HL-60 (cell line): ENCODE measurements around the gene ATAD2B.

Experiments
- DNase-seq, 2 experiments: peaks; one replicate each; pipeline ENCODE4 v3.0.0-alpha.2; 2010 to 2020; ENCODE audit warnings: low read depth in 1 of 2, low spot score in 1 of 2
- H3K27ac ChIP-seq: fragments of 250-450 bp; sonication (Bioruptor Pico); replicated peaks from 2 replicates; pipeline ENCODE4 v1.5.1; 2020; ENCODE audit warnings: mild to moderate bottlenecking, moderate library complexity
- H3K27me3 ChIP-seq: fragments of 250-450 bp; sonication (Bioruptor Pico); 2 replicates; pipeline ENCODE4 v1.5.1; 2021; ENCODE audit warnings: mild to moderate bottlenecking, moderate library complexity; ENCODE audit not compliant: insufficient read depth, poor library complexity, severe bottlenecking
- H3K4me3 ChIP-seq: replicated peaks from 2 replicates; pipeline ENCODE4 v1.5.1; 2011; ENCODE audit warnings: mild to moderate bottlenecking, control low read depth, low read length; ENCODE audit not compliant: insufficient read depth
- GABPA ChIP-seq: IDR thresholded peaks from 2 replicates; pipeline ENCODE4 v1.6.1; 2012; ENCODE audit warnings: low read depth
- POLR2AphosphoS5 ChIP-seq: IDR thresholded peaks from 2 replicates; pipeline ENCODE4 v1.6.1; 2012; ENCODE audit warnings: low read depth
- SPI1 ChIP-seq: IDR thresholded peaks from 2 replicates; pipeline ENCODE4 v1.6.1; 2012; ENCODE audit warnings: low read depth, mild to moderate bottlenecking, borderline replicate concordance
- TF ChIP-seq, protein P1 (sequence below): IDR thresholded peaks from one replicate; pipeline ENCODE4 v1.5.1; 2011; ENCODE audit warnings: low read length, control low read depth, inconsistent platforms; ENCODE audit not compliant: insufficient read depth
- TF ChIP-seq, protein P2 (sequence below): IDR thresholded peaks from 2 replicates; pipeline ENCODE4 v1.6.1; 2012; ENCODE audit warnings: low read depth; ENCODE audit not compliant: insufficient replicate concordance

Gene ATAD2B

DNA sequence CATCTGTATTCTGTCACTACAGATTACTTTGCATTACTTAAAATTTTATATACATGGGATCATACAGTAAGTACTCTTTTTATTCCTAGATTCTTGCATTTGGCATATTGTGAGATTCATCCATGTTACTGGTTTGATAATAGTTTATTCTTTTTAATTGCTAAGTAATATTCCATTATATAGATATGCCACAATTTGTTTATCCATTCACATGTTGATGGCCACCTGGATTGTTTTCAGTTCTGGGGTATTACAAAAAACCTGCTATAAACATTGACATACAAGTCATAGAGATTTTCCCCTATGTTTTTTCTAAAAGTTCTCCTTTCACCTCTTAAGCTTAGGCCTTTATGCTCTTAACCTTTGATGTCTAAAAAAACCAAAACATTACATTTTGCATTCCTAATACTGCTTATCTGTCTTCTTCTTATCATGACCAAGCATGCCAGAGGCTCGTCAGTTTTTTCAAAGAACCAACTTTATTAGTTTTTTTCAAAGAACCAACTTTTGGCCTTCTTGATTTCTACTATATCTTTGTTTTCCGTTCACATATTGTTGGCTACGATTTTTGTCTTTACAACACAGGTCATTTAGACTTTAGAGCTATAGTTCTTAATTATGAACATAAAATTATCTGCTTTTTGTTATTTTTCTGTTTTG lies 86.9 kb downstream of the ATAD2B start:
- no peak for DNase-seq
- no peak overlapping the region for H3K27ac ChIP-seq
- no peak overlapping the region for H3K4me3 ChIP-seq
- no peaks in the 10 kb centered on the region for H3K27me3 ChIP-seq
- TF ChIP-seq POLR2AphosphoS5 = no peak
- no peak for TF ChIP-seq GABPA
- no peak for TF ChIP-seq SPI1
- TF ChIP-seq, protein P1, sequence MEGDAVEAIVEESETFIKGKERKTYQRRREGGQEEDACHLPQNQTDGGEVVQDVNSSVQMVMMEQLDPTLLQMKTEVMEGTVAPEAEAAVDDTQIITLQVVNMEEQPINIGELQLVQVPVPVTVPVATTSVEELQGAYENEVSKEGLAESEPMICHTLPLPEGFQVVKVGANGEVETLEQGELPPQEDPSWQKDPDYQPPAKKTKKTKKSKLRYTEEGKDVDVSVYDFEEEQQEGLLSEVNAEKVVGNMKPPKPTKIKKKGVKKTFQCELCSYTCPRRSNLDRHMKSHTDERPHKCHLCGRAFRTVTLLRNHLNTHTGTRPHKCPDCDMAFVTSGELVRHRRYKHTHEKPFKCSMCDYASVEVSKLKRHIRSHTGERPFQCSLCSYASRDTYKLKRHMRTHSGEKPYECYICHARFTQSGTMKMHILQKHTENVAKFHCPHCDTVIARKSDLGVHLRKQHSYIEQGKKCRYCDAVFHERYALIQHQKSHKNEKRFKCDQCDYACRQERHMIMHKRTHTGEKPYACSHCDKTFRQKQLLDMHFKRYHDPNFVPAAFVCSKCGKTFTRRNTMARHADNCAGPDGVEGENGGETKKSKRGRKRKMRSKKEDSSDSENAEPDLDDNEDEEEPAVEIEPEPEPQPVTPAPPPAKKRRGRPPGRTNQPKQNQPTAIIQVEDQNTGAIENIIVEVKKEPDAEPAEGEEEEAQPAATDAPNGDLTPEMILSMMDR = no peak
- TF ChIP-seq, protein P2, sequence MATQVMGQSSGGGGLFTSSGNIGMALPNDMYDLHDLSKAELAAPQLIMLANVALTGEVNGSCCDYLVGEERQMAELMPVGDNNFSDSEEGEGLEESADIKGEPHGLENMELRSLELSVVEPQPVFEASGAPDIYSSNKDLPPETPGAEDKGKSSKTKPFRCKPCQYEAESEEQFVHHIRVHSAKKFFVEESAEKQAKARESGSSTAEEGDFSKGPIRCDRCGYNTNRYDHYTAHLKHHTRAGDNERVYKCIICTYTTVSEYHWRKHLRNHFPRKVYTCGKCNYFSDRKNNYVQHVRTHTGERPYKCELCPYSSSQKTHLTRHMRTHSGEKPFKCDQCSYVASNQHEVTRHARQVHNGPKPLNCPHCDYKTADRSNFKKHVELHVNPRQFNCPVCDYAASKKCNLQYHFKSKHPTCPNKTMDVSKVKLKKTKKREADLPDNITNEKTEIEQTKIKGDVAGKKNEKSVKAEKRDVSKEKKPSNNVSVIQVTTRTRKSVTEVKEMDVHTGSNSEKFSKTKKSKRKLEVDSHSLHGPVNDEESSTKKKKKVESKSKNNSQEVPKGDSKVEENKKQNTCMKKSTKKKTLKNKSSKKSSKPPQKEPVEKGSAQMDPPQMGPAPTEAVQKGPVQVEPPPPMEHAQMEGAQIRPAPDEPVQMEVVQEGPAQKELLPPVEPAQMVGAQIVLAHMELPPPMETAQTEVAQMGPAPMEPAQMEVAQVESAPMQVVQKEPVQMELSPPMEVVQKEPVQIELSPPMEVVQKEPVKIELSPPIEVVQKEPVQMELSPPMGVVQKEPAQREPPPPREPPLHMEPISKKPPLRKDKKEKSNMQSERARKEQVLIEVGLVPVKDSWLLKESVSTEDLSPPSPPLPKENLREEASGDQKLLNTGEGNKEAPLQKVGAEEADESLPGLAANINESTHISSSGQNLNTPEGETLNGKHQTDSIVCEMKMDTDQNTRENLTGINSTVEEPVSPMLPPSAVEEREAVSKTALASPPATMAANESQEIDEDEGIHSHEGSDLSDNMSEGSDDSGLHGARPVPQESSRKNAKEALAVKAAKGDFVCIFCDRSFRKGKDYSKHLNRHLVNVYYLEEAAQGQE = no peak

DNA sequence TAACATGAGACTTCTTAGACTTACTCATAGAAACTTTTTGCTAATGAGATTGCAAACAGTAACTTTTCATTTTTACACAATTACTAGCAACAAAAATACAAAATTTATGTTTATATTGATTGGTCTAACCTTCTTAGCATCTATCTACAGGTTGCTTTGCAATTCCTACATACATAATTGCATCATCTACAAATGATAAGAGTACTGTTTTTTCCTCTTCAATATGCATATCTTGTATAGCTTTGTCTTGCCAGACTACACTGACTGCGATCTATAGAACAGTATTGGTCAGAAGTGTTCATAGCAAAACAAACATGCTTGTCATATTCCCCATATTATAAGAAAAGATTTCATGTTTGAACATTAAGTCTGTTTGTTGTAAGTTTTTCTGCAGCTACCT lies 87.9 kb downstream of the ATAD2B start:
- H3K27ac ChIP-seq = no peak overlapping the region
- DNase-seq = no peak
- no peaks in the 10 kb centered on the region for H3K27me3 ChIP-seq
- TF ChIP-seq GABPA (no peak), POLR2AphosphoS5 (no peak), SPI1 (no peak)
- TF ChIP-seq, protein P2 = no peak
- TF ChIP-seq, protein P1 = no peak
- no peak overlapping the region for H3K4me3 ChIP-seq

DNA sequence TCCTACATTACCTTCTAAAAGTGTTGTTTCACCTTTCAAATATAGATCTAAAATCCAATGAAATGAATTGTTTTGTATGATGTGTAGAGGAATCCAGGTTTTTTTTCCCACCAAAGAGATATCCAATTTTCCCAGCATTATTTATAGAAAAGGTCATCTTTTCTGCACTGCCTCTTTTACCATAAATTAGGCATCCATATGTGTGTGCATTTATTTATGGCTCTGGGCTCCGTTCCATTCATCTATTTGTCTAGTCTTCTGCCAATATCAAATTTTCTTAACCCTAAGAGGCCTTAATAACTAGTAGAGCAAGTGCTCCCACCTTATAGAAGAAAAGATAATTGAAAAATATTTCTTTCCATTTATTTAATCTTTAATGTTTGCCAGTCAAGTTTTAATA lies 88.3 kb downstream of the ATAD2B start:
- no peak overlapping the region for H3K4me3 ChIP-seq
- no peak overlapping the region for H3K27ac ChIP-seq
- DNase-seq = no peak
- no peak for TF ChIP-seq SPI1
- no peak for TF ChIP-seq POLR2AphosphoS5
- TF ChIP-seq, protein P2 = no peak
- no peaks in the 10 kb centered on the region for H3K27me3 ChIP-seq
